IMR-90 (cell line): ENCODE results near the gene TTC16. TPM values are rescaled to one million over a fixed set of nuclear protein-coding genes. Genes with fewer than 3 reads are reported as not detected.

Source experiments
- ATAC-seq: fragments of 200-7000 bp; cut with Tn5 transposase; 2 replicates; pipeline ENCODE4 v1.9.1; 2020; ENCODE audit warnings: low read depth, mild to moderate bottlenecking, moderate library complexity
- BruUV-seq: library from RNA; stranded (reverse); fragments of 400-500 nt; replicated peaks from 2 replicates; lab custom pipeline; 2021; lab: Mats Ljungman, UMichigan
- CTCF ChIA-PET: fragments of 300-600 bp; formaldehyde crosslinking; extraction: SDS; loops from one replicate; lab custom pipeline; 2021; ENCODE audit warnings: antibody characterized with exemption; lab: Yijun Ruan, JAX
- POLR2A ChIA-PET: fragments of 300-600 bp; sonication (Branson Sonifier 250); formaldehyde crosslinking; loops from one replicate; lab custom pipeline; 2022; ENCODE audit warnings: antibody characterized with exemption; ENCODE audit not compliant: unreplicated experiment; lab: Charles Lee
- DNase-seq: peaks from one replicate; pipeline ENCODE4 v3.0.0; 2013
- H2AFZ ChIP-seq: replicated peaks from 2 replicates; pipeline ENCODE3; 2013; ENCODE audit warnings: low read length, mild to moderate bottlenecking; ENCODE audit not compliant: poor library complexity
- H2AK5ac ChIP-seq: 2 replicates; pipeline ENCODE4 v1.6.1; 2013; ENCODE audit warnings: low read depth, low read length, inconsistent platforms
- H2AK9ac ChIP-seq: replicated peaks from 2 replicates; pipeline ENCODE3; 2013; ENCODE audit warnings: mild to moderate bottlenecking, low read depth, low read length, moderate library complexity; ENCODE audit not compliant: poor library complexity
- H2BK120ac ChIP-seq: 2 replicates; pipeline ENCODE4 v1.6.1; 2013; ENCODE audit warnings: low read depth, low read length, inconsistent platforms
- H2BK15ac ChIP-seq: 3 replicates; pipeline ENCODE4 v1.6.1; 2013; ENCODE audit warnings: low read depth, low read length, inconsistent platforms
- H2BK20ac ChIP-seq: 2 replicates; pipeline ENCODE4 v1.6.1; 2013; ENCODE audit warnings: low read depth, mild to moderate bottlenecking, inconsistent platforms, low read length, moderate library complexity
- H2BK5ac ChIP-seq: 2 replicates; pipeline ENCODE4 v1.6.1; 2013; ENCODE audit warnings: mild to moderate bottlenecking, low read depth, low read length, inconsistent platforms; ENCODE audit not compliant: poor library complexity, severe bottlenecking
- H3K14ac ChIP-seq: replicated peaks from 2 replicates; pipeline ENCODE4 v1.6.1; 2013; ENCODE audit warnings: low read depth, low read length, inconsistent platforms
- H3K18ac ChIP-seq: 2 replicates; pipeline ENCODE4 v1.6.1; 2013; ENCODE audit warnings: low read depth, low read length, control low read depth
- H3K23ac ChIP-seq: 2 replicates; pipeline ENCODE4 v1.6.1; 2013; ENCODE audit warnings: low read depth, low read length, inconsistent platforms
- H3K27ac ChIP-seq: 2 replicates; pipeline ENCODE4 v1.5.1; 2013; ENCODE audit warnings: mild to moderate bottlenecking, control low read depth, low read length; ENCODE audit not compliant: insufficient read depth
- H3K27me3 ChIP-seq: 2 replicates; pipeline ENCODE4 v1.6.1; 2013; ENCODE audit warnings: low read length; ENCODE audit not compliant: control insufficient read depth, insufficient read depth
- H3K36me3 ChIP-seq: 2 replicates; pipeline ENCODE4 v1.6.1; 2013; ENCODE audit warnings: low read length, mixed read lengths; ENCODE audit not compliant: control insufficient read depth, insufficient read depth
- H3K4ac ChIP-seq: 2 replicates; pipeline ENCODE4 v1.6.1; 2013; ENCODE audit warnings: low read depth, low read length, inconsistent platforms
- H3K4me1 ChIP-seq: 2 replicates; pipeline ENCODE4 v1.6.1; 2013; ENCODE audit warnings: low read length, mixed read lengths; ENCODE audit not compliant: control insufficient read depth, insufficient read depth
- H3K4me2 ChIP-seq: 2 replicates; pipeline ENCODE4 v1.6.1; 2013; ENCODE audit warnings: low read depth, mild to moderate bottlenecking, control low read depth, low read length, moderate library complexity
- H3K4me3 ChIP-seq: 2 replicates; pipeline ENCODE4 v1.5.1; 2013; ENCODE audit warnings: low read depth, mild to moderate bottlenecking, control low read depth, low read length, moderate library complexity; ENCODE audit not compliant: insufficient read depth
- H3K56ac ChIP-seq: 2 replicates; pipeline ENCODE4 v1.6.1; 2013; ENCODE audit warnings: low read length, inconsistent platforms; ENCODE audit not compliant: insufficient read depth; ENCODE audit errors: extremely low read depth
- H3K79me1 ChIP-seq, 2 experiments: 2 replicates each; pipeline ENCODE4 v1.6.1; 2013; ENCODE audit warnings: low read length in 2 of 2, inconsistent platforms in 1 of 2, low read depth in 1 of 2
- H3K9ac ChIP-seq: 2 replicates; pipeline ENCODE4 v1.6.1; 2013; ENCODE audit warnings: low read depth, low read length, control low read depth
- H3K9me1 ChIP-seq: 2 replicates; pipeline ENCODE4 v1.6.1; 2013; ENCODE audit warnings: low read length, inconsistent platforms; ENCODE audit not compliant: insufficient read depth
- H3K9me3 ChIP-seq: 2 replicates; pipeline ENCODE4 v1.6.1; 2013; ENCODE audit warnings: low read length; ENCODE audit not compliant: control insufficient read depth, insufficient read depth
- H4K20me1 ChIP-seq: 2 replicates; pipeline ENCODE4 v1.6.1; 2013; ENCODE audit warnings: low read length, inconsistent platforms; ENCODE audit not compliant: insufficient read depth
- H4K5ac ChIP-seq: 2 replicates; pipeline ENCODE4 v1.6.1; 2013; ENCODE audit warnings: mild to moderate bottlenecking, low read depth, low read length, control low read depth
- H4K8ac ChIP-seq, 2 experiments: 2 replicates each; pipeline ENCODE4 v1.6.1; 2013; ENCODE audit warnings: low read depth in 2 of 2, low read length in 2 of 2, control low read depth in 1 of 2, inconsistent platforms in 1 of 2
- H4K91ac ChIP-seq: 2 replicates; pipeline ENCODE4 v1.6.1; 2013; ENCODE audit warnings: low read depth, low read length, inconsistent platforms; ENCODE audit not compliant: insufficient read depth
- BHLHE40 ChIP-seq: fragments of 150-350 bp; IDR thresholded peaks from 2 replicates; pipeline ENCODE4 v1.6.1; 2016; ENCODE audit warnings: mild to moderate bottlenecking, low read depth, low read length
- CEBPB ChIP-seq: IDR thresholded peaks from 2 replicates; pipeline ENCODE4 v1.6.1; 2012; ENCODE audit warnings: low read depth, low read length, improper control_type of control experiment
- CHD1 ChIP-seq: IDR thresholded peaks from 2 replicates; pipeline ENCODE4 v1.6.1; 2012; ENCODE audit warnings: low read depth, low read length, improper control_type of control experiment
- FOS ChIP-seq: fragments of 150-350 bp; IDR thresholded peaks from 2 replicates; pipeline ENCODE4 v1.6.1; 2016; ENCODE audit warnings: low read depth, low read length
- MAFK ChIP-seq: IDR thresholded peaks from 2 replicates; pipeline ENCODE4 v1.6.1; 2012; ENCODE audit warnings: low read depth, low read length, improper control_type of control experiment
- MAZ ChIP-seq: IDR thresholded peaks from 2 replicates; pipeline ENCODE4 v1.6.1; 2012; ENCODE audit warnings: low read depth, mild to moderate bottlenecking, low read length, improper control_type of control experiment, moderate library complexity, borderline replicate concordance
- MXI1 ChIP-seq: IDR thresholded peaks from 2 replicates; pipeline ENCODE4 v1.6.1; 2012; ENCODE audit warnings: low read depth, mild to moderate bottlenecking, low read length, moderate library complexity, borderline replicate concordance
- NFE2L2 ChIP-seq: fragments of 150-350 bp; IDR thresholded peaks from 2 replicates; pipeline ENCODE4 v1.6.1; 2016; ENCODE audit warnings: low read depth, mild to moderate bottlenecking, low read length
- POLR2A ChIP-seq: IDR thresholded peaks from 2 replicates; pipeline ENCODE4 v1.6.1; 2012; ENCODE audit warnings: mild to moderate bottlenecking, low read depth, low read length
- RAD21 ChIP-seq: IDR thresholded peaks from 2 replicates; pipeline ENCODE4 v1.6.1; 2012; ENCODE audit warnings: low read length, improper control_type of control experiment
- RCOR1 ChIP-seq: IDR thresholded peaks from 2 replicates; pipeline ENCODE4 v1.6.1; 2012; ENCODE audit warnings: mild to moderate bottlenecking, low read length, improper control_type of control experiment; ENCODE audit not compliant: insufficient replicate concordance
- RFX5 ChIP-seq: IDR thresholded peaks from 2 replicates; pipeline ENCODE4 v1.8.0; 2012; ENCODE audit warnings: low read depth, mild to moderate bottlenecking, low read length, moderate library complexity
- SMC3 ChIP-seq: fragments of 150-350 bp; IDR thresholded peaks from 2 replicates; pipeline ENCODE4 v1.6.1; 2016; ENCODE audit warnings: low read depth, mild to moderate bottlenecking, antibody characterized with exemption, low read length, moderate library complexity
- WGBS, 2 experiments: methylation state at CpG; one replicate each; pipeline versions ENCODE4 v1.1.5 to v1.1.7; 2013; ENCODE audit warnings: missing lambda C conversion rate in 2 of 2; ENCODE audit not compliant: insufficient read length in 1 of 2; ENCODE audit errors: extremely low coverage in 2 of 2; 5-methylcytosine and 5-hydroxymethylcytosine counted together
- dilution Hi-C: fragments of 300-500 bp; cut with HindIII; formaldehyde crosslinking; loops from one replicate; pipeline ENCODE4 v1.14.3; 2018; ENCODE audit warnings: low sequenced_read_pairs; ENCODE audit not compliant: unreplicated experiment
- in situ Hi-C: fragments of 300-500 bp; cut with MboI; formaldehyde crosslinking; loops from 3 replicates; pipeline ENCODE4 v1.14.3; 2019; ENCODE audit warnings: low sequenced_read_pairs, inconsistent platforms, mixed read lengths
- intact Hi-C: fragments of 100-400 bp; cut with micrococcal nuclease; formaldehyde crosslinking; loops from 2 replicates; pipeline ENCODE4 v1.10.0; 2022
- polyA plus RNA-seq, 3 experiments: library from polyadenylated mRNA; depleted of rRNA; stranded (reverse); fragments of >200 nt; gene quantifications; 2 replicates each; pipeline ENCODE4 v1.2.3, GENCODE V29; 2012; ENCODE audit warnings: low replicate concordance in 1 of 3
- total RNA-seq: library from RNA; depleted of rRNA; stranded (reverse); fragments of >200 nt; gene quantifications from 2 replicates; pipeline ENCODE4 v1.2.3, GENCODE V29; 2012
- TF ChIP-seq, protein P1 (sequence below): conservative IDR thresholded peaks from 2 replicates; pipeline ENCODE4 v1.5.1; 2012; ENCODE audit warnings: mild to moderate bottlenecking, low read depth, low read length, improper control_type of control experiment
- TF ChIP-seq, protein P2 (sequence below): fragments of 150-350 bp; IDR thresholded peaks from 2 replicates; pipeline ENCODE4 v1.6.1; 2016; ENCODE audit warnings: low read depth, mild to moderate bottlenecking, low read length, moderate library complexity, borderline replicate concordance
- TF ChIP-seq, protein P3 (sequence below): fragments of 150-350 bp; IDR thresholded peaks from 2 replicates; pipeline ENCODE4 v1.6.1; 2017; ENCODE audit warnings: mild to moderate bottlenecking, antibody characterized with exemption, low read length, low read depth

The TTC16 gene
- total and polyA plus RNA-seq, 2 of the 4 experiments (the other 2 are of a cell fraction) = 0.02 TPM; not detected in 1

DNA sequence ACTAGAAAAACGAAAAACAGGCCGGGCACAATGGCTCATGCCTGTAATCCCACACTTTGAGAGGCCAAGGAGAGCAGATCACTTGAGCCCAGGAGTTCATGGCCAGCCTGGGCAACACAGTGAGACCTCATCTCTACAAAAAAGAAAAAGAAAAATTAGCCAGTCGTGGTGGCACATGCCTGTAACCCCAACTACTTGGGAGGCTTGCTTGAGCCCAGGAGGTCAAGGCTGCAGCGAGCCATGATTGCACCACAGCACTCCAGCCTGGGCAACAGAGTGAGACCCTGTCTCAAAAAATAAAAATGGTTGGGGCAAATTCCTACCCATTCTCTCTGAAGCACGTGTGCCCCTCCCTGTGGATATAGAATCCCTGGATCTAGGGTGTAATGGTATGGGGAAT is 17.5 kb upstream of the TTC16 start:
- ChIA-PET POLR2A (no interaction called here), CTCF (no interaction called here)
- Histone ChIP-seq H3K56ac (no peak overlapping the region), H2AK9ac (no peak overlapping the region), H2AK5ac (no peak overlapping the region), H4K20me1 (no peaks in the 10 kb centered on the region), H3K14ac (no peak overlapping the region), H3K18ac (no peak overlapping the region), H3K27me3 (no peaks in the 10 kb centered on the region), H3K9ac (no peak overlapping the region), H2BK5ac (no peak overlapping the region), H2BK15ac (no peak overlapping the region), H3K4me3 (no peak overlapping the region), H3K23ac (no peak overlapping the region), H4K5ac (no peak overlapping the region), H3K36me3 (no peaks in the 10 kb centered on the region), H3K27ac (no peak overlapping the region), H3K9me1 (no peaks in the 10 kb centered on the region; the same call in none of the 2 replicates), H4K8ac (peak overlapping the region in 1 of 2 experiments; percentile 91; a peak in 2 of 4 replicates), H3K4ac (no peak overlapping the region), H3K4me1 (no peaks in the 10 kb centered on the region), H2AFZ (no peak overlapping the region), H3K9me3 (no peaks in the 10 kb centered on the region), H2BK120ac (no peak overlapping the region), H3K79me1 (no peaks in the 10 kb centered on the region), H3K4me2 (no peak overlapping the region), H4K91ac (no peak overlapping the region), H2BK20ac (no peak overlapping the region)
- TF ChIP-seq RAD21 (no peak), BHLHE40 (no peak), MAZ (no peak), NFE2L2 (no peak), FOS (no peak), MXI1 (no peak), RCOR1 (no peak), MAFK (no peak), SMC3 (no peak), CEBPB (no peak), RFX5 (no peak), POLR2A (no peak), CHD1 (no peak)
- TF ChIP-seq, protein P1, sequence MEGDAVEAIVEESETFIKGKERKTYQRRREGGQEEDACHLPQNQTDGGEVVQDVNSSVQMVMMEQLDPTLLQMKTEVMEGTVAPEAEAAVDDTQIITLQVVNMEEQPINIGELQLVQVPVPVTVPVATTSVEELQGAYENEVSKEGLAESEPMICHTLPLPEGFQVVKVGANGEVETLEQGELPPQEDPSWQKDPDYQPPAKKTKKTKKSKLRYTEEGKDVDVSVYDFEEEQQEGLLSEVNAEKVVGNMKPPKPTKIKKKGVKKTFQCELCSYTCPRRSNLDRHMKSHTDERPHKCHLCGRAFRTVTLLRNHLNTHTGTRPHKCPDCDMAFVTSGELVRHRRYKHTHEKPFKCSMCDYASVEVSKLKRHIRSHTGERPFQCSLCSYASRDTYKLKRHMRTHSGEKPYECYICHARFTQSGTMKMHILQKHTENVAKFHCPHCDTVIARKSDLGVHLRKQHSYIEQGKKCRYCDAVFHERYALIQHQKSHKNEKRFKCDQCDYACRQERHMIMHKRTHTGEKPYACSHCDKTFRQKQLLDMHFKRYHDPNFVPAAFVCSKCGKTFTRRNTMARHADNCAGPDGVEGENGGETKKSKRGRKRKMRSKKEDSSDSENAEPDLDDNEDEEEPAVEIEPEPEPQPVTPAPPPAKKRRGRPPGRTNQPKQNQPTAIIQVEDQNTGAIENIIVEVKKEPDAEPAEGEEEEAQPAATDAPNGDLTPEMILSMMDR = no peak
- TF ChIP-seq, protein P2, sequence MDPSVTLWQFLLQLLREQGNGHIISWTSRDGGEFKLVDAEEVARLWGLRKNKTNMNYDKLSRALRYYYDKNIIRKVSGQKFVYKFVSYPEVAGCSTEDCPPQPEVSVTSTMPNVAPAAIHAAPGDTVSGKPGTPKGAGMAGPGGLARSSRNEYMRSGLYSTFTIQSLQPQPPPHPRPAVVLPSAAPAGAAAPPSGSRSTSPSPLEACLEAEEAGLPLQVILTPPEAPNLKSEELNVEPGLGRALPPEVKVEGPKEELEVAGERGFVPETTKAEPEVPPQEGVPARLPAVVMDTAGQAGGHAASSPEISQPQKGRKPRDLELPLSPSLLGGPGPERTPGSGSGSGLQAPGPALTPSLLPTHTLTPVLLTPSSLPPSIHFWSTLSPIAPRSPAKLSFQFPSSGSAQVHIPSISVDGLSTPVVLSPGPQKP = no peak
- TF ChIP-seq, protein P3, sequence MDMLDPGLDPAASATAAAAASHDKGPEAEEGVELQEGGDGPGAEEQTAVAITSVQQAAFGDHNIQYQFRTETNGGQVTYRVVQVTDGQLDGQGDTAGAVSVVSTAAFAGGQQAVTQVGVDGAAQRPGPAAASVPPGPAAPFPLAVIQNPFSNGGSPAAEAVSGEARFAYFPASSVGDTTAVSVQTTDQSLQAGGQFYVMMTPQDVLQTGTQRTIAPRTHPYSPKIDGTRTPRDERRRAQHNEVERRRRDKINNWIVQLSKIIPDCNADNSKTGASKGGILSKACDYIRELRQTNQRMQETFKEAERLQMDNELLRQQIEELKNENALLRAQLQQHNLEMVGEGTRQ = no peak
- no peak for ATAC-seq
- BruUV-seq = no TSS peak
- in situ Hi-C loops (no loop called here), intact Hi-C loops (no loop called here), dilution Hi-C loops (no loop called here)
- no peak for DNase-seq
- whole genome bisulfite sequencing, 2 experiments = no CpG with 5 or more reads among the region's 5 CpGs
